Suppressor macrophage treated with lipopolysaccharide for 4 hours (primary cell): ENCODE data around the gene TEX48.

Experiments used
- DNase-seq: peaks from one replicate; pipeline ENCODE4 v3.0.0-alpha.2; 2020

The TEX48 gene

GRCh38 chr9:114666401-114666800 is 15.6 kb downstream of the TEX48 start:
- DNase-seq = peak; percentile 50

- no peak for DNase-seq
Observed at GRCh38 chr9:114664181-114664580, 17.8 kb downstream of the TEX48 start.

GRCh38 chr9:114662081-114662989 is 19.7 kb downstream of the TEX48 start:
- peak; percentile 74 for DNase-seq

GRCh38 chr9:114657705-114658104 is 24.3 kb downstream of the TEX48 start, which contains the start of gene TEX53:
TSS of gene TEX53 (minus strand) at chr9:114657805. CDS start at chr9:114657774, 31 bp downstream.
- no peak for DNase-seq

- no peak for DNase-seq
Observed at GRCh38 chr9:114656301-114656700, 25.7 kb downstream of the TEX48 start.

- peak; percentile 74 for DNase-seq
Observed at GRCh38 chr9:114655689-114656088, 26.3 kb downstream of the TEX48 start.

- DNase-seq = peak; percentile 89
Observed at GRCh38 chr9:114653556-114654159, 28.3 kb downstream of the TEX48 start.

GRCh38 chr9:114652776-114653555 is 29.0 kb downstream of the TEX48 start:
- no peak for DNase-seq

GRCh38 chr9:114643896-114644295 is 38.1 kb downstream of the TEX48 start:
- DNase-seq = no peak

GRCh38 chr9:114643001-114643400 is 39.0 kb downstream of the TEX48 start:
- no peak for DNase-seq

- DNase-seq = peak; percentile 35
Observed at GRCh38 chr9:114641967-114642366, 40.0 kb downstream of the TEX48 start.

GRCh38 chr9:114638404-114638803 is 43.6 kb downstream of the TEX48 start:
- DNase-seq = no peak

- DNase-seq = no peak
Observed at GRCh38 chr9:114634387-114634786, 47.6 kb downstream of the TEX48 start.

- no peak for DNase-seq
Observed at GRCh38 chr9:114633438-114634089, 48.4 kb downstream of the TEX48 start.

GRCh38 chr9:114631166-114631565 is 50.8 kb downstream of the TEX48 start:
- DNase-seq = no peak

GRCh38 chr9:114629563-114630090 is 52.4 kb downstream of the TEX48 start:
- no peak for DNase-seq

GRCh38 chr9:114627553-114627952 is 54.4 kb downstream of the TEX48 start:
- no peak for DNase-seq

- no peak for DNase-seq
Observed at GRCh38 chr9:114626415-114627020, 55.5 kb downstream of the TEX48 start.

GRCh38 chr9:114624677-114625076 is 57.3 kb downstream of the TEX48 start:
- DNase-seq = no peak

- no peak for DNase-seq
Observed at GRCh38 chr9:114621975-114622609, 59.9 kb downstream of the TEX48 start.

GRCh38 chr9:114621561-114621960 is 60.4 kb downstream of the TEX48 start:
- no peak for DNase-seq
